MM.1S (cell line): ENCODE data around the gene MRPL23.

Experiments used
- CTCF ChIP-seq: fragments of 300-600 bp; sonication (generic); IDR thresholded peaks from 2 replicates; pipeline ENCODE4 v1.5.1; 2016; ENCODE audit warnings: antibody characterized with exemption, low read length, mixed read lengths
- EZH2 ChIP-seq: fragments of 300-600 bp; sonication (generic); optimal IDR thresholded peaks from 2 replicates; pipeline ENCODE3; 2017; ENCODE audit warnings: low read depth, mild to moderate bottlenecking, antibody characterized with exemption, low read length, mixed read lengths

- TF ChIP-seq CTCF: no peak
- TF ChIP-seq EZH2: no peak
Observed at GRCh38 chr11:1899090-1899489, 48.0 kb upstream of the MRPL23 start.
